ENCODE data around the gene CIRBP.
"Not testable (repeated sequence)": the region's sequence is repeated elsewhere in the genome, so short reads cannot be mapped to it uniquely, and the experiment has no call there.

Gene CIRBP

GRCh38 chr19:1245494-1246264 is 23.5 kb upstream of the CIRBP start:
- DNase-seq = no peak

- not testable (repeated sequence) for DNase-seq
Measured at GRCh38 chr19:1246265-1247087, 22.7 kb upstream of the CIRBP start.

GRCh38 chr19:1247748-1248138 is 21.4 kb upstream of the CIRBP start:
- no peak for DNase-seq

- peak; percentile 67 for DNase-seq
Measured at GRCh38 chr19:1248139-1248785, 20.9 kb upstream of the CIRBP start, which contains the start of gene MIDN. Gene MIDN, plus strand, starts transcription at chr19:1248583. Its CDS starts 1,714 bp downstream, at chr19:1250297.

GRCh38 chr19:1248786-1249297 is 20.3 kb upstream of the CIRBP start:
- DNase-seq = peak; percentile 78

- peak; percentile 92 for DNase-seq
Measured at GRCh38 chr19:1249298-1249989, 19.7 kb upstream of the CIRBP start.

GRCh38 chr19:1249990-1250436 is 19.1 kb upstream of the CIRBP start:
- no peak for DNase-seq

- peak; percentile 70 for DNase-seq
Measured at GRCh38 chr19:1250437-1251260, 18.5 kb upstream of the CIRBP start.

GRCh38 chr19:1251330-1252220 is 17.6 kb upstream of the CIRBP start:
- DNase-seq = peak; percentile 61

GRCh38 chr19:1252221-1252820 is 16.8 kb upstream of the CIRBP start:
- DNase-seq = peak; percentile 77

GRCh38 chr19:1252821-1253513 is 16.2 kb upstream of the CIRBP start:
- DNase-seq = peak; percentile 80

- DNase-seq = no peak
Measured at GRCh38 chr19:1253514-1254080, 15.5 kb upstream of the CIRBP start.

GRCh38 chr19:1254081-1254527 is 15.0 kb upstream of the CIRBP start:
- DNase-seq = no peak

GRCh38 chr19:1254530-1255185 is 14.5 kb upstream of the CIRBP start:
- no peak for DNase-seq

- DNase-seq = no peak
Measured at GRCh38 chr19:1255186-1256161, 13.7 kb upstream of the CIRBP start.

- DNase-seq = no peak
Measured at GRCh38 chr19:1256646-1257474, 12.3 kb upstream of the CIRBP start.

Measured in activated gamma-delta T cell treated with Interleukin-2 at 50 U/mL for 16 hours (primary cell).